ENCODE data around the gene SLC24A4. TPM values are rescaled to one million over a fixed set of nuclear protein-coding genes. Genes with fewer than 3 reads are reported as not detected.

The SLC24A4 gene
- polyA plus RNA-seq, 1 donor from 2014 or later = 0.17 TPM

DNA sequence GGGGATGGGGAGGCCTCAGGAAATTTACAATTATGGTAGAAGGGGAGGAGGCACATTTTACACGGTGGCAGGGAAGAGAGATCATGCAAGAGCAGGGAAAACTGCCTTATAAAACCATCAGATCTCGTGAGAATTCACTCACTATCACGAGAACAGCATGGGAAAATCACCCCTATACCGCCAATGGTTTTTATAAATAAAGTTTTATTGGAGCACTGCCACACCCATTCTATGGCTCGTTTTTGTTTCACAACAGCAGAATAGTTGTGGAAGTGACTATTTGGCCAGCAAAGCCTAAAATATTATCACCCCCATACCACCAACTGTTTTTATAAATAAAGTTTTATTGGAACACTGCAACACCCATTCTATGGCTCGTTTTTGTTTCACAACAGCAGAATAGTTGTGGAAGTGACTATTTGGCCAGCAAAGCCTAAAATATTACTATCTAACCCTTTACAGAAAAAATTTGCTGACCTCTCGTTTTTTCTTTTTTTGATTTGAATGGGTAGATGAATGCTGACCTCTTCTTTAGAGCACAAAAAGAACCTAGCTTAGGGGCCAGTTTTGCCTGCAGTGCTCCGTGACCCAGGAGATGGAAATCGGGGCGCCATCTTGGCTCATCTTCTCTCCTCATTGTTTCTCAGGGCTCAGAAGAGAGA is 113.3 kb downstream of the SLC24A4 start:
- Histone ChIP-seq H3K9me3 (ENCODE audit: low read length) (no peaks in the 10 kb centered on the region), H2AFZ (ENCODE audit: low read depth, low read length) (no peak overlapping the region), H3K27me3 (ENCODE audit: insufficient read depth, low read depth, low read length) (no peaks in the 10 kb centered on the region), H4K20me1 (ENCODE audit: insufficient read depth) (no peaks in the 10 kb centered on the region), H3F3A (ENCODE audit: insufficient read depth, low read length, poor library complexity, severe bottlenecking) (no peaks in the 10 kb centered on the region), H3K4me3 (ENCODE audit: low read length) (no peak overlapping the region), H3K9me2 (ENCODE audit: insufficient read depth, low read length) (no peaks in the 10 kb centered on the region), H3K79me2 (replicated peaks; ENCODE audit: insufficient read depth, low read length) (no peaks in the 10 kb centered on the region), H3K36me3 (ENCODE audit: insufficient read depth, low read length) (no peaks in the 10 kb centered on the region), H3K9ac (ENCODE audit: low read length) (no peak overlapping the region), H3K4me2 (ENCODE audit: low read length) (no peak overlapping the region), H3K27ac (ENCODE audit: low read length) (no peak overlapping the region)
- TF ChIP-seq EZH2 (IDR thresholded peaks at IDR 0.05; ENCODE audit: borderline replicate concordance, insufficient read depth, low read length, poor library complexity, severe bottlenecking) = no peak
- TF ChIP-seq MXI1 (conservative IDR thresholded peaks at IDR 0.05; ENCODE audit: poor library complexity, severe bottlenecking) = no peak
- no peak for TF ChIP-seq EP300 (conservative IDR thresholded peaks at IDR 0.05; ENCODE audit: poor library complexity, severe bottlenecking)
- TF ChIP-seq POLR2AphosphoS5 (IDR thresholded peaks at IDR 0.05) = no peak
- TF ChIP-seq, protein P1, sequence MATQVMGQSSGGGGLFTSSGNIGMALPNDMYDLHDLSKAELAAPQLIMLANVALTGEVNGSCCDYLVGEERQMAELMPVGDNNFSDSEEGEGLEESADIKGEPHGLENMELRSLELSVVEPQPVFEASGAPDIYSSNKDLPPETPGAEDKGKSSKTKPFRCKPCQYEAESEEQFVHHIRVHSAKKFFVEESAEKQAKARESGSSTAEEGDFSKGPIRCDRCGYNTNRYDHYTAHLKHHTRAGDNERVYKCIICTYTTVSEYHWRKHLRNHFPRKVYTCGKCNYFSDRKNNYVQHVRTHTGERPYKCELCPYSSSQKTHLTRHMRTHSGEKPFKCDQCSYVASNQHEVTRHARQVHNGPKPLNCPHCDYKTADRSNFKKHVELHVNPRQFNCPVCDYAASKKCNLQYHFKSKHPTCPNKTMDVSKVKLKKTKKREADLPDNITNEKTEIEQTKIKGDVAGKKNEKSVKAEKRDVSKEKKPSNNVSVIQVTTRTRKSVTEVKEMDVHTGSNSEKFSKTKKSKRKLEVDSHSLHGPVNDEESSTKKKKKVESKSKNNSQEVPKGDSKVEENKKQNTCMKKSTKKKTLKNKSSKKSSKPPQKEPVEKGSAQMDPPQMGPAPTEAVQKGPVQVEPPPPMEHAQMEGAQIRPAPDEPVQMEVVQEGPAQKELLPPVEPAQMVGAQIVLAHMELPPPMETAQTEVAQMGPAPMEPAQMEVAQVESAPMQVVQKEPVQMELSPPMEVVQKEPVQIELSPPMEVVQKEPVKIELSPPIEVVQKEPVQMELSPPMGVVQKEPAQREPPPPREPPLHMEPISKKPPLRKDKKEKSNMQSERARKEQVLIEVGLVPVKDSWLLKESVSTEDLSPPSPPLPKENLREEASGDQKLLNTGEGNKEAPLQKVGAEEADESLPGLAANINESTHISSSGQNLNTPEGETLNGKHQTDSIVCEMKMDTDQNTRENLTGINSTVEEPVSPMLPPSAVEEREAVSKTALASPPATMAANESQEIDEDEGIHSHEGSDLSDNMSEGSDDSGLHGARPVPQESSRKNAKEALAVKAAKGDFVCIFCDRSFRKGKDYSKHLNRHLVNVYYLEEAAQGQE (IDR thresholded peaks at IDR 0.05; ENCODE audit: borderline replicate concordance) = no peak
- TF ChIP-seq SMC3 (conservative IDR thresholded peaks at IDR 0.05; ENCODE audit: poor library complexity) = no peak
- TF ChIP-seq, protein P2, sequence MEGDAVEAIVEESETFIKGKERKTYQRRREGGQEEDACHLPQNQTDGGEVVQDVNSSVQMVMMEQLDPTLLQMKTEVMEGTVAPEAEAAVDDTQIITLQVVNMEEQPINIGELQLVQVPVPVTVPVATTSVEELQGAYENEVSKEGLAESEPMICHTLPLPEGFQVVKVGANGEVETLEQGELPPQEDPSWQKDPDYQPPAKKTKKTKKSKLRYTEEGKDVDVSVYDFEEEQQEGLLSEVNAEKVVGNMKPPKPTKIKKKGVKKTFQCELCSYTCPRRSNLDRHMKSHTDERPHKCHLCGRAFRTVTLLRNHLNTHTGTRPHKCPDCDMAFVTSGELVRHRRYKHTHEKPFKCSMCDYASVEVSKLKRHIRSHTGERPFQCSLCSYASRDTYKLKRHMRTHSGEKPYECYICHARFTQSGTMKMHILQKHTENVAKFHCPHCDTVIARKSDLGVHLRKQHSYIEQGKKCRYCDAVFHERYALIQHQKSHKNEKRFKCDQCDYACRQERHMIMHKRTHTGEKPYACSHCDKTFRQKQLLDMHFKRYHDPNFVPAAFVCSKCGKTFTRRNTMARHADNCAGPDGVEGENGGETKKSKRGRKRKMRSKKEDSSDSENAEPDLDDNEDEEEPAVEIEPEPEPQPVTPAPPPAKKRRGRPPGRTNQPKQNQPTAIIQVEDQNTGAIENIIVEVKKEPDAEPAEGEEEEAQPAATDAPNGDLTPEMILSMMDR (IDR thresholded peaks at IDR 0.05; ENCODE audit: poor library complexity, severe bottlenecking) = no peak
- TF ChIP-seq TAF1 (IDR thresholded peaks at IDR 0.05; ENCODE audit: low read depth) = no peak
- TF ChIP-seq RAD21 (conservative IDR thresholded peaks at IDR 0.05) = no peak

DNA sequence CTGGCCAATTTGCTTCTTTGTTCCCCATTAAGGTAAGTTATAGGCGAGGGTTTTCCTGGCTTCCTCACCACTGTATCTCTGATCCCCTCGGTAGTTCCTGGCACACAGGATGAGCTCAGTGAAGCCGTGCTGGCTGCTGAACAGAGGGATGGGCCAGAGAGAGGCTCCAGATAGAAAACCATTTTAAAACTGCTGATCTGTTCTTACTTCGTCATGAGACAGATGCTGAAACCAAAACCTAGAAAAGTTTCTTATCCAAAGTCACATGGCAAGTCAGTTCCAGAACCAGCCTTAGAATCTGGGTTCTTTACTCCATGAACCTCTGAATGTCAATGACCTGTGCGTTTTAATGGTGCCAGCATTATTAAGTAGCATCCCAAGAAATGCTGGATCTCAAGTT is 114.3 kb downstream of the SLC24A4 start:
- Histone ChIP-seq H2AFZ (ENCODE audit: low read depth, low read length) (no peak overlapping the region), H3K9me2 (ENCODE audit: insufficient read depth, low read length) (no peaks in the 10 kb centered on the region), H3K4me3 (ENCODE audit: low read length) (no peak overlapping the region), H3K79me2 (replicated peaks; ENCODE audit: insufficient read depth, low read length) (no peaks in the 10 kb centered on the region), H3K27ac (ENCODE audit: low read length) (no peak overlapping the region), H3K27me3 (ENCODE audit: insufficient read depth, low read depth, low read length) (no peaks in the 10 kb centered on the region), H3F3A (ENCODE audit: insufficient read depth, low read length, poor library complexity, severe bottlenecking) (no peaks in the 10 kb centered on the region), H4K20me1 (ENCODE audit: insufficient read depth) (no peaks in the 10 kb centered on the region), H3K36me3 (ENCODE audit: insufficient read depth, low read length) (no peaks in the 10 kb centered on the region), H3K9me3 (ENCODE audit: low read length) (no peaks in the 10 kb centered on the region), H3K9ac (ENCODE audit: low read length) (no peak overlapping the region), H3K4me2 (ENCODE audit: low read length) (no peak overlapping the region)
- TF ChIP-seq EZH2 (IDR thresholded peaks at IDR 0.05; ENCODE audit: borderline replicate concordance, insufficient read depth, low read length, poor library complexity, severe bottlenecking) (no peak), EP300 (conservative IDR thresholded peaks at IDR 0.05; ENCODE audit: poor library complexity, severe bottlenecking) (no peak), MXI1 (conservative IDR thresholded peaks at IDR 0.05; ENCODE audit: poor library complexity, severe bottlenecking) (no peak), RAD21 (conservative IDR thresholded peaks at IDR 0.05) (no peak), SMC3 (conservative IDR thresholded peaks at IDR 0.05; ENCODE audit: poor library complexity) (no peak), POLR2AphosphoS5 (IDR thresholded peaks at IDR 0.05) (no peak), TAF1 (IDR thresholded peaks at IDR 0.05; ENCODE audit: low read depth) (no peak)
- TF ChIP-seq, protein P2 (IDR thresholded peaks at IDR 0.05; ENCODE audit: poor library complexity, severe bottlenecking) = no peak
- TF ChIP-seq, protein P1 (IDR thresholded peaks at IDR 0.05; ENCODE audit: borderline replicate concordance) = no peak

Data from neural cell (in vitro differentiated cells).